MM.1S (cell line): ENCODE measurements around the gene SLC4A9.

Source experiments
- EZH2 ChIP-seq: fragments of 300-600 bp; sonication (generic); optimal IDR thresholded peaks from 2 replicates; pipeline ENCODE3; 2017; ENCODE audit warnings: low read depth, mild to moderate bottlenecking, antibody characterized with exemption, low read length, mixed read lengths
- TF ChIP-seq, protein P1 (sequence below): fragments of 300-600 bp; sonication (generic); IDR thresholded peaks from 2 replicates; pipeline ENCODE4 v1.5.1; 2016; ENCODE audit warnings: antibody characterized with exemption, low read length, mixed read lengths

DNA sequence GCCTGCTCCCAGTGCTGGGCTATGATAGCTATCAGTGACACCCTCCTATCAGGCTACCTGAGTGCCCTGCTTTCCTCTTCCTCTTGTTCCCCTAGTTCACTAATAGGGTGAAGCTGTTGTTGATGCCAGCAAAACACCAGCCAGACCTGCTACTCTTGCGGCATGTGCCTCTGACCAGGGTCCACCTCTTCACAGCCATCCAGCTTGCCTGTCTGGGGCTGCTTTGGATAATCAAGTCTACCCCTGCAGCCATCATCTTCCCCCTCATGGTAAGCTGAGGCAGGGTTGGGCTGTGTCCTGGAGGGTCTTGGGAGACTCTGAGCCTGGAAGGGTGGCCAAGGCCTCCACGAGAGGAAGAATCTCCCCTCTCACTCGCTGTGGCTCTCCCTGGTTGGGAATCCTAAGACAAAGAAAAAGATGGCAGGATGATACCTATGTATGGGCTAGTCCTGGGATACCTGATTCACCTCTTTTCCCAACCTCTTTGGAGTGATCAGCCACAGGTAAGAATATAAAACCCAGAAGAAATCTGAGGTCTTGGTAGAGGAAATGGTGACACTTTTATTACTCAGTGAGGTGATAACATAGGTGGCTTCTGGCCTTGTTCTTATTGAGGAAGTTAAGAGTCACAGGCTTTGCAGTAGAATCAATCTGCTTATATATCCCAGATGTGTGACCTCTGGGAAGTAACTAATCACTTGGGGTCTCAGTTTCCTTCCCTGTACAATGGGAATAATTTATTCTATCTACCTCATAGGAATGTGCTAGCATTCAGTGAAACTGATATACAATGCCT lies 11.6 kb downstream of the SLC4A9 start:
- TF ChIP-seq, protein P1, sequence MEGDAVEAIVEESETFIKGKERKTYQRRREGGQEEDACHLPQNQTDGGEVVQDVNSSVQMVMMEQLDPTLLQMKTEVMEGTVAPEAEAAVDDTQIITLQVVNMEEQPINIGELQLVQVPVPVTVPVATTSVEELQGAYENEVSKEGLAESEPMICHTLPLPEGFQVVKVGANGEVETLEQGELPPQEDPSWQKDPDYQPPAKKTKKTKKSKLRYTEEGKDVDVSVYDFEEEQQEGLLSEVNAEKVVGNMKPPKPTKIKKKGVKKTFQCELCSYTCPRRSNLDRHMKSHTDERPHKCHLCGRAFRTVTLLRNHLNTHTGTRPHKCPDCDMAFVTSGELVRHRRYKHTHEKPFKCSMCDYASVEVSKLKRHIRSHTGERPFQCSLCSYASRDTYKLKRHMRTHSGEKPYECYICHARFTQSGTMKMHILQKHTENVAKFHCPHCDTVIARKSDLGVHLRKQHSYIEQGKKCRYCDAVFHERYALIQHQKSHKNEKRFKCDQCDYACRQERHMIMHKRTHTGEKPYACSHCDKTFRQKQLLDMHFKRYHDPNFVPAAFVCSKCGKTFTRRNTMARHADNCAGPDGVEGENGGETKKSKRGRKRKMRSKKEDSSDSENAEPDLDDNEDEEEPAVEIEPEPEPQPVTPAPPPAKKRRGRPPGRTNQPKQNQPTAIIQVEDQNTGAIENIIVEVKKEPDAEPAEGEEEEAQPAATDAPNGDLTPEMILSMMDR = no peak
- no peak for TF ChIP-seq EZH2
